Liver (tissue), 9 donors: ENCODE results near the gene RGS14. TPM values are rescaled to one million over a fixed set of nuclear protein-coding genes. Genes with fewer than 3 reads are reported as not detected.
A peak's percentile ranks its signal among the peaks of the same experiment; 100 is the strongest.

ENCODE experiments used
- DNase-seq: peaks from one replicate; pipeline ENCODE4 v3.0.0-alpha.2; 2017; ENCODE audit warnings: low spot score
- H3K27ac ChIP-seq, 2 donors: one replicate each; pipeline ENCODE4 v1.7.0; 2013; ENCODE audit warnings: inconsistent platforms in 2 of 2, low read length in 2 of 2, control low read depth in 1 of 2, low read depth in 1 of 2, mild to moderate bottlenecking in 1 of 2
- H3K27me3 ChIP-seq, 4 donors: one replicate each; pipeline versions ENCODE4 v1.6.1 to v1.7.0; 2013; ENCODE audit warnings: low read length in 3 of 4, inconsistent platforms in 1 of 4, mild to moderate bottlenecking in 1 of 4, moderate library complexity in 1 of 4; ENCODE audit not compliant: control insufficient read depth in 4 of 4, insufficient read depth in 4 of 4
- H3K36me3 ChIP-seq, 4 donors: one replicate each; pipeline versions ENCODE4 v1.6.1 to v1.7.0; 2013; ENCODE audit warnings: low read length in 3 of 4, mild to moderate bottlenecking in 3 of 4, low read depth in 1 of 4, moderate library complexity in 1 of 4; ENCODE audit not compliant: control insufficient read depth in 4 of 4, insufficient read depth in 3 of 4
- H3K4me1 ChIP-seq, 4 donors: one replicate each; pipeline versions ENCODE4 v1.6.1 to v1.7.0; 2013; ENCODE audit warnings: low read length in 3 of 4, mild to moderate bottlenecking in 3 of 4, moderate library complexity in 1 of 4; ENCODE audit not compliant: control insufficient read depth in 4 of 4, insufficient read depth in 4 of 4
- H3K4me3 ChIP-seq, 3 donors: one replicate each; pipeline versions ENCODE4 v1.6.1 to v1.7.0; 2013; ENCODE audit warnings: low read length in 3 of 3, control low read depth in 1 of 3, low read depth in 1 of 3, mild to moderate bottlenecking in 1 of 3
- H3K9ac ChIP-seq, 2 donors: one replicate each; pipeline ENCODE4 v1.7.0; 2013; ENCODE audit warnings: low read length in 2 of 2, mild to moderate bottlenecking in 2 of 2, moderate library complexity in 2 of 2, control low read depth in 1 of 2, low read depth in 1 of 2
- H3K9me3 ChIP-seq, 4 donors: one replicate each; pipeline versions ENCODE4 v1.6.1 to v1.7.0; 2013; ENCODE audit warnings: low read length in 3 of 4; ENCODE audit not compliant: control insufficient read depth in 4 of 4
- ATF3 ChIP-seq: IDR thresholded peaks from 2 replicates; pipeline ENCODE4 v1.6.1; 2016; ENCODE audit warnings: antibody characterized with exemption
- EGR1 ChIP-seq, 2 donors: IDR thresholded peaks; 2 replicates each; pipeline ENCODE4 v1.6.1; 2016 to 2018; ENCODE audit warnings: antibody characterized with exemption in 2 of 2, low read depth in 2 of 2
- FOXA1 ChIP-seq: IDR thresholded peaks from 2 replicates; pipeline ENCODE4 v1.6.1; 2016; ENCODE audit warnings: antibody characterized with exemption
- FOXA2 ChIP-seq: IDR thresholded peaks from 2 replicates; pipeline ENCODE4 v1.6.1; 2016; ENCODE audit warnings: antibody characterized with exemption
- GABPA ChIP-seq, 2 donors: IDR thresholded peaks in 1 of 2; conservative IDR thresholded peaks in 1 of 2; 2 replicates each; pipeline ENCODE4 v1.6.1; 2016; ENCODE audit warnings: antibody characterized with exemption in 2 of 2, mild to moderate bottlenecking in 1 of 2, moderate library complexity in 1 of 2
- HNF4A ChIP-seq, 2 donors: conservative IDR thresholded peaks; 2 replicates each; pipeline ENCODE4 v1.6.1; 2016; ENCODE audit warnings: antibody characterized with exemption in 2 of 2, mild to moderate bottlenecking in 2 of 2
- HNF4G ChIP-seq: IDR thresholded peaks from 2 replicates; pipeline ENCODE4 v1.6.1; 2016; ENCODE audit warnings: antibody characterized with exemption
- JUND ChIP-seq, 2 donors: IDR thresholded peaks; 2 replicates each; pipeline ENCODE4 v1.6.1; 2016; ENCODE audit warnings: antibody characterized with exemption in 2 of 2
- MAX ChIP-seq: IDR thresholded peaks from 2 replicates; pipeline ENCODE4 v1.6.1; 2016; ENCODE audit warnings: antibody characterized with exemption
- NR2F2 ChIP-seq: IDR thresholded peaks from 2 replicates; pipeline ENCODE4 v1.6.1; 2016; ENCODE audit warnings: antibody characterized with exemption
- RAD21 ChIP-seq, 2 donors: IDR thresholded peaks; 2 replicates each; pipeline ENCODE4 v1.6.1; 2016; ENCODE audit warnings: antibody characterized with exemption in 2 of 2, mild to moderate bottlenecking in 2 of 2
- RXRA ChIP-seq, 2 donors: IDR thresholded peaks; 2 replicates each; pipeline ENCODE4 v1.6.1; 2017 to 2018; ENCODE audit warnings: antibody characterized with exemption in 2 of 2, mild to moderate bottlenecking in 1 of 2
- SP1 ChIP-seq: IDR thresholded peaks from 2 replicates; pipeline ENCODE4 v1.6.1; 2018; ENCODE audit warnings: antibody characterized with exemption, mild to moderate bottlenecking
- TAF1 ChIP-seq: conservative IDR thresholded peaks from 2 replicates; pipeline ENCODE4 v1.6.1; 2016; ENCODE audit warnings: antibody characterized with exemption, mild to moderate bottlenecking
- YY1 ChIP-seq: IDR thresholded peaks from 2 replicates; pipeline ENCODE4 v1.6.1; 2016; ENCODE audit warnings: antibody characterized with exemption, mild to moderate bottlenecking
- ZBTB33 ChIP-seq: IDR thresholded peaks from 2 replicates; pipeline ENCODE4 v1.6.1; 2016; ENCODE audit warnings: antibody characterized with exemption
- WGBS: extraction: QIAGEN DNeasy Blood & Tissue Kit; methylation state at CpG from one replicate; pipeline ENCODE4 v1.1.7; 2013; 5-methylcytosine and 5-hydroxymethylcytosine counted together
- polyA plus RNA-seq, 2 donors: library from polyadenylated mRNA; stranded (reverse) in 1 of 2; unstranded in 1 of 2; fragments of 200-250 nt in 1 of 2; fragments of >200 nt in 1 of 2; fragmentation: Nextera tagmentation in 1 of 2; extraction: Ambion mirVana in 1 of 2; gene quantifications; one replicate each; pipeline versions ENCODE4 v1.2.1 to v1.2.3, GENCODE V29; 2013 to 2015
- total RNA-seq, 2 donors: library from RNA; depleted of rRNA; stranded (reverse); fragments of >200 nt; gene quantifications; one replicate each; pipeline ENCODE4 v1.2.3, GENCODE V29; 2014
- TF ChIP-seq, protein P1 (sequence below): fragments of 150-350 bp; IDR thresholded peaks from 2 replicates; pipeline ENCODE4 v1.5.1; 2017; ENCODE audit warnings: improper control_type of control experiment, low read depth, low read length; ENCODE audit not compliant: missing input control
- TF ChIP-seq, protein P2 (sequence below): IDR thresholded peaks from 2 replicates; pipeline ENCODE4 v1.6.1; 2016; ENCODE audit warnings: antibody characterized with exemption, mild to moderate bottlenecking
- donor health status: healthy.
- donor health status: healthy.
- donor health status: healthy.
- donor health status: healthy.
- donor health status: healthy.

The RGS14 gene
- total and polyA plus RNA-seq, 4 donors, result 10.2 to 53.8 (median 33.3) TPM

- TF ChIP-seq GABPA (IDR thresholded peaks at IDR 0.05 in 1 of 2, conservative IDR thresholded peaks at IDR 0.05 in 1 of 2) (no peak), FOXA2 (no peak), TAF1 (no peak), JUND (IDR thresholded peaks at IDR 0.05) (no peak), EGR1 (IDR thresholded peaks at IDR 0.05; ENCODE audit: low read depth in 2 of 2) (no peak), ZBTB33 (no peak)
Observed at GRCh38 chr5:177372034-177372896, 14.5 kb downstream of the RGS14 start (continued).

DNA sequence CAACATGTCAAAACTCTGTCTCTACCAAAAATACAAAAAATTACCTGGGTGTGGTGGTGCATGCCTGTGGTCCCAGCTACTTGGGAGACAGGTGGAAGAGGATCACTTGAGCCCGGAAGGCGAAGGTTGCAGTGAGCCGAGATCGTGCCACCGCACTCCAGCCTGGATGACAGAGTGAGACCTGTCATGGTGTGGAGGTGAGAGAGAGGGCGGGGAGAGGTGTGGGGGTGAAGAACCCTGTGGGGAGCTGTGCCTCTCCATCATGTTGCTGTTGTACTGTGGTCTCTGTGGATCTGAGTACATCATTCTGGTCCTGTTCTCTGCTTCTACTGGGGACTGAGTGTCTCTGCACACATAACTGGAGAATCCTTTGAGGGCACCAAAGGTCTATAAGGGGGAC, 15.2 kb downstream of the RGS14 start:
- WGBS, result 89% methylated on average over 6 of the region's 6 CpGs
- no peak overlapping the region for H3K4me3 ChIP-seq
- TF ChIP-seq JUND (IDR thresholded peaks at IDR 0.05) (no peak), TAF1 (no peak), SP1 (no peak), YY1 (no peak), FOXA1 (no peak), RAD21 (IDR thresholded peaks at IDR 0.05) (no peak), NR2F2 (no peak), MAX (no peak), EGR1 (IDR thresholded peaks at IDR 0.05; ENCODE audit: low read depth in 2 of 2) (no peak), HNF4A (conservative IDR thresholded peaks at IDR 0.05) (no peak), RXRA (IDR thresholded peaks at IDR 0.05) (no peak), HNF4G (no peak), FOXA2 (no peak), GABPA (IDR thresholded peaks at IDR 0.05 in 1 of 2, conservative IDR thresholded peaks at IDR 0.05 in 1 of 2) (no peak)
- TF ChIP-seq, protein P1, sequence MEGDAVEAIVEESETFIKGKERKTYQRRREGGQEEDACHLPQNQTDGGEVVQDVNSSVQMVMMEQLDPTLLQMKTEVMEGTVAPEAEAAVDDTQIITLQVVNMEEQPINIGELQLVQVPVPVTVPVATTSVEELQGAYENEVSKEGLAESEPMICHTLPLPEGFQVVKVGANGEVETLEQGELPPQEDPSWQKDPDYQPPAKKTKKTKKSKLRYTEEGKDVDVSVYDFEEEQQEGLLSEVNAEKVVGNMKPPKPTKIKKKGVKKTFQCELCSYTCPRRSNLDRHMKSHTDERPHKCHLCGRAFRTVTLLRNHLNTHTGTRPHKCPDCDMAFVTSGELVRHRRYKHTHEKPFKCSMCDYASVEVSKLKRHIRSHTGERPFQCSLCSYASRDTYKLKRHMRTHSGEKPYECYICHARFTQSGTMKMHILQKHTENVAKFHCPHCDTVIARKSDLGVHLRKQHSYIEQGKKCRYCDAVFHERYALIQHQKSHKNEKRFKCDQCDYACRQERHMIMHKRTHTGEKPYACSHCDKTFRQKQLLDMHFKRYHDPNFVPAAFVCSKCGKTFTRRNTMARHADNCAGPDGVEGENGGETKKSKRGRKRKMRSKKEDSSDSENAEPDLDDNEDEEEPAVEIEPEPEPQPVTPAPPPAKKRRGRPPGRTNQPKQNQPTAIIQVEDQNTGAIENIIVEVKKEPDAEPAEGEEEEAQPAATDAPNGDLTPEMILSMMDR, result no peak
- no peaks in the 10 kb centered on the region for H3K27me3 ChIP-seq
- no peaks in the 10 kb centered on the region for H3K9me3 ChIP-seq
- DNase-seq, result no peak
- no peaks in the 10 kb centered on the region for H3K36me3 ChIP-seq
- H3K27ac ChIP-seq, result peak overlapping the region; percentile 74 to 75
- H3K9ac ChIP-seq, result no peak overlapping the region
- H3K4me1 ChIP-seq, result peaks cover 31 to 81% (median 62%) of the 10 kb centered on the region in 4 donors

- Histone ChIP-seq H3K4me1 (peaks cover 35 to 81% (median 60%) of the 10 kb centered on the region in 4 donors), H3K36me3 (no peaks in the 10 kb centered on the region), H3K27ac (peak overlapping the region; percentile 74 to 75), H3K9ac (no peak overlapping the region), H3K27me3 (no peaks in the 10 kb centered on the region), H3K9me3 (no peaks in the 10 kb centered on the region), H3K4me3 (no peak overlapping the region)
- DNase-seq, result no peak
- WGBS, result 35% methylated on average over 6 of the region's 6 CpGs
- no peak for TF ChIP-seq ATF3
- TF ChIP-seq, protein P2, sequence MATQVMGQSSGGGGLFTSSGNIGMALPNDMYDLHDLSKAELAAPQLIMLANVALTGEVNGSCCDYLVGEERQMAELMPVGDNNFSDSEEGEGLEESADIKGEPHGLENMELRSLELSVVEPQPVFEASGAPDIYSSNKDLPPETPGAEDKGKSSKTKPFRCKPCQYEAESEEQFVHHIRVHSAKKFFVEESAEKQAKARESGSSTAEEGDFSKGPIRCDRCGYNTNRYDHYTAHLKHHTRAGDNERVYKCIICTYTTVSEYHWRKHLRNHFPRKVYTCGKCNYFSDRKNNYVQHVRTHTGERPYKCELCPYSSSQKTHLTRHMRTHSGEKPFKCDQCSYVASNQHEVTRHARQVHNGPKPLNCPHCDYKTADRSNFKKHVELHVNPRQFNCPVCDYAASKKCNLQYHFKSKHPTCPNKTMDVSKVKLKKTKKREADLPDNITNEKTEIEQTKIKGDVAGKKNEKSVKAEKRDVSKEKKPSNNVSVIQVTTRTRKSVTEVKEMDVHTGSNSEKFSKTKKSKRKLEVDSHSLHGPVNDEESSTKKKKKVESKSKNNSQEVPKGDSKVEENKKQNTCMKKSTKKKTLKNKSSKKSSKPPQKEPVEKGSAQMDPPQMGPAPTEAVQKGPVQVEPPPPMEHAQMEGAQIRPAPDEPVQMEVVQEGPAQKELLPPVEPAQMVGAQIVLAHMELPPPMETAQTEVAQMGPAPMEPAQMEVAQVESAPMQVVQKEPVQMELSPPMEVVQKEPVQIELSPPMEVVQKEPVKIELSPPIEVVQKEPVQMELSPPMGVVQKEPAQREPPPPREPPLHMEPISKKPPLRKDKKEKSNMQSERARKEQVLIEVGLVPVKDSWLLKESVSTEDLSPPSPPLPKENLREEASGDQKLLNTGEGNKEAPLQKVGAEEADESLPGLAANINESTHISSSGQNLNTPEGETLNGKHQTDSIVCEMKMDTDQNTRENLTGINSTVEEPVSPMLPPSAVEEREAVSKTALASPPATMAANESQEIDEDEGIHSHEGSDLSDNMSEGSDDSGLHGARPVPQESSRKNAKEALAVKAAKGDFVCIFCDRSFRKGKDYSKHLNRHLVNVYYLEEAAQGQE, result peak; percentile 76
- TF ChIP-seq RAD21 (IDR thresholded peaks at IDR 0.05), result peak in 1 of 2 donors; percentile 21
- no peak for TF ChIP-seq TAF1
- TF ChIP-seq SP1, result peak; percentile 74
- no peak for TF ChIP-seq NR2F2
- TF ChIP-seq GABPA (IDR thresholded peaks at IDR 0.05 in 1 of 2, conservative IDR thresholded peaks at IDR 0.05 in 1 of 2), result peak in 1 of 2 donors; percentile 54
- TF ChIP-seq JUND (IDR thresholded peaks at IDR 0.05), result peak in 1 of 2 donors; percentile 32
- peak; percentile 10 for TF ChIP-seq FOXA2
- TF ChIP-seq, protein P1, result peak; percentile 6
- TF ChIP-seq YY1, result peak; percentile 92
Observed at GRCh38 chr5:177373806-177374205, 16.1 kb downstream of the RGS14 start.
